GM19467 (cell line): ENCODE data around the gene DDX10.

Experiments used
- ATAC-seq: cut with Tn5 transposase; IDR thresholded peaks from one replicate; pipeline ENCODE4 v1.9.1; 2021; ENCODE audit warnings: mild to moderate bottlenecking, moderate library complexity; ENCODE audit not compliant: unreplicated experiment

The DDX10 gene

GRCh38 chr11:108866781-108867180, 201.9 kb downstream of the DDX10 start:
- ATAC-seq, result no peak

- ATAC-seq, result no peak
Measured at GRCh38 chr11:108870373-108871020, 205.6 kb downstream of the DDX10 start.

GRCh38 chr11:108871152-108871551, 206.3 kb downstream of the DDX10 start:
- ATAC-seq, result no peak

DNA sequence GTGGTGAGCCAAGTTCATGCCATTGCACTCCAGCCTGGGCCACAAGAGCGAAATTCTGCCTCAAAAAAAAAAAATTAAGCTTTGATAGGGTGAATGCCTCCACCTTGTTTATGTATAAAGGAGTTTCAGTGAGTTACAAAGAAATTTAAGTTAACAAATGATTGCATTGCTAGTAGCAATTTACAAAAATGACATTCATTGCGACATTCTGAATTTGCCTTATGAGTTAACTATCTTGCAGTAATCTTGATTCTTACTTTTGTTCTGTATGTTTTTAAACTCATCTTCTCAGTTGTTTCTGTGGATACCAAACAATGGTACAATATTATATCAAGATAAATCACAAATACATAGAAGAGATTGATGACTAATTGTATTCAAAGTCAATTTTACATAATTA, 207.0 kb downstream of the DDX10 start:
- no peak for ATAC-seq

GRCh38 chr11:108872781-108873291, 208.0 kb downstream of the DDX10 start:
- ATAC-seq, result no peak

- ATAC-seq, result no peak
Measured at GRCh38 chr11:108873310-108873709, 208.4 kb downstream of the DDX10 start.

- ATAC-seq, result no peak
Measured at GRCh38 chr11:108873941-108874340, 209.1 kb downstream of the DDX10 start.

GRCh38 chr11:108875134-108875533, 210.3 kb downstream of the DDX10 start:
- no peak for ATAC-seq

DNA sequence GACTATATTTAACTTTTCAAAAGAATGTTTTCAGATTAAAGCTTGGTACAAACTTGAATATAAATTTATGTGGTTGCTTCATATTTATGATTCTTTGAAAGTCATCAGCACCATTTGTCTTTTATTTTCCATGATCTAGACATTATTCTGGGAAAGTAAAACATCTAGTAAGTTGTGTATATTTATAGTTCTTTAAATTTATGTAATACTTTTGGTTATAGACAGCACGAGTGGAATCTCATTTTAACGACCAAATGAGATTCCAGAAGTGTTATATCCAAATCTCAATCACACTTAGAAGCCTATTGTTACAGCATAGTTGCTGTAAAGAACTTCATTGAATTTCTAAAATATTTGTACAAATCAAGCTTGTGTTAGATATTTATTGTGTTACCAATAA, 212.3 kb downstream of the DDX10 start:
- no peak for ATAC-seq

GRCh38 chr11:108880510-108880909, 215.6 kb downstream of the DDX10 start:
- no peak for ATAC-seq

GRCh38 chr11:108881131-108881530, 216.3 kb downstream of the DDX10 start:
- no peak for ATAC-seq

DNA sequence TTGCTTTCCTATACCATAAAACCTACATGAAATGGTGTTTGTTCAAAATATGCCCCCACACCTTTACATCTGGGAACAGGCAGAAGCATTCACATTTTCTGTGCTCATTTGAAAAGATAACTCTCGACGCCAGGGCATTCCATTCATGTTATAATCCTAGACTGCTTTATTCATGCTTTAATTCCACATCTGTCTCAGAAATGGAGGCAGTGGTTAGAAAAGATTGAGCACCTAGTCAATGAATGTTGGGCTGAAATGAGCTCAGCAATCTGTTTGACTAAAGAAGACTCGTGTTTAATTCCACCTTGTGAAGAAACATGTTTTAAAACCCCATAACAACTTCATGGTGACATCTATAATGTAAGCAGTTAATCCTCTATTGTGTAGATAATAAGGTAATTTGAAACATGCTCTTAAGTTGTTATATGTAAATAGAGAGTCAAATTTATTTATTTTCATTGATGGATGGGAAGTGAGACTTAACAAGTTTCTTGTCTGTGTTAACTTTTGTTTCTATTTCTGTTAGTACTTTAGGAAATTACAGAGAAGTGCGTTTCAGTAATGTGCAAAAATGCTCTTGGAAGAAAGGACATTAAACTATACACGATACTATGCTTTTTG, 217.5 kb downstream of the DDX10 start:
- no peak for ATAC-seq

DNA sequence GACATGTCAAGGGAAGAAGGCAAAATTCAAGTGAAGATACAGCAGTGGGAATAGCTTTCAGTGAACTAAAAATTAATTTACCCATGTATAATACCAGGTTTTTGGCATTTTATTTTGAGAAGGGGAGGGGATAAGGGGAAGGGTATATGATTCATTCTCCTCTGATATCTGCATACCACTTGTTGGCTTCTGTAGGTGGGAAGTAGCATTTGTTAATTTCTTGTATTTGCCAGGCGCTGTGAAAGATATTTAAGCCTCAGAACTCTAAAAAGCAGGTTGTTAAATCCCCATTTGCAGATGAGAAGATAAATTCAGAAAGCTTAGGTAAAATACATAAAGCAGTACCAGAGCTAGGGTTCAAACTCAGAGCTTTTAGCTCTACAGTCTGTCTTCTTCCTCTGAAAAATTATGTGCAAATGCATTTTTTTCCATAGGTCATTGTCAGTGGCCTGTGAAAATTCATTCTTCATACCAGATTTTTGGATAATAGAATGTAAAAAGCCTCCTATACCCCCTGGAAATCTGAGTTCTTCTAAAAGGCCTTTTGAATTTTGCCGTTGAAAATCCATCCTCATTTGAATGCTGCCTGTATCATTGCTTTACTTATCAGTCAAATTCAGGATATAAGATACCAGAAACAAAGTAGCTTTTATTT, 221.3 kb downstream of the DDX10 start:
- ATAC-seq, result no peak

- no peak for ATAC-seq
Measured at GRCh38 chr11:108886660-108887009, 221.8 kb downstream of the DDX10 start.

DNA sequence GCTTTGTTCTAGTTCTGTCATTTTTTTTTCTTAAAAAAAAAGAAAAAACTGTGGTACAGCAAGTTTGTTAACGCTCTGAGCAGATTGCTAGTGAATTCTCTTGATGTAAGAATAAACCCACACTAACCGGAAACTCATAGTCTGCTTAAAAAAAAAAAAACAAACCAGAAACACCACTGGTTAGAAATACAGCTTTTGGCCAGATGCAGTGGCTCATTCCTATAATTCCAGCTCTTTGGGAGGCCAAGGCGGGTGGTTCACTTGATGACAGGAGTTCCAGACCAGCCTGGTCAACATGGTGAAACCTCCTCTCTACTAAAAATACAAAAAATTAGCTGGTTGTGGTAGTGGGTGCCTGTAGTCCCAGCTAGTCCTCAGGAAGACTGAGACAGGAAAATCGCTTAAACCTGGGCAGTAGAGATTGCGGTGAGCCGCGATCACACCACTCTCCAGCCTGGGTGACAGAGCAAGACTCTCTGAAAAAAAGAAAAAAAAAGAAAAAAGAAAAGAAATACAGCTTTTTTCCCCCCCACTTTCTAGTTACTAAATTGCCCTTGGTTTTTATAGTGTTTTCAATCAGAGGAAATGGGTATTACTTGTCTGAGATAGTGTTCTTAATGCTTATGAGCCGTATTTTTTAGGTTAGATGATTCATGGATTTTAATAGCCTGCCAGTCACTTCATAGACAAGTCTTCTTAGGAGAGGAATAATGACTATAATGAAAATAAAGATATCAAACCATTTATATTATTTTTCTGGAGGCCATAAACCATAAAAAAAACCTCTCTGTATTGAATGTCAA, 222.8 kb downstream of the DDX10 start:
- no peak for ATAC-seq

GRCh38 chr11:108890482-108891105, 225.7 kb downstream of the DDX10 start:
- no peak for ATAC-seq

GRCh38 chr11:108891143-108891542, 226.3 kb downstream of the DDX10 start:
- ATAC-seq, result no peak

GRCh38 chr11:108891909-108892511, 227.1 kb downstream of the DDX10 start:
- no peak for ATAC-seq

- no peak for ATAC-seq
Measured at GRCh38 chr11:108895579-108896480, 231.0 kb downstream of the DDX10 start.
